ENCODE results near the gene PPP2R2D.

PPP2R2D gene

DNA sequence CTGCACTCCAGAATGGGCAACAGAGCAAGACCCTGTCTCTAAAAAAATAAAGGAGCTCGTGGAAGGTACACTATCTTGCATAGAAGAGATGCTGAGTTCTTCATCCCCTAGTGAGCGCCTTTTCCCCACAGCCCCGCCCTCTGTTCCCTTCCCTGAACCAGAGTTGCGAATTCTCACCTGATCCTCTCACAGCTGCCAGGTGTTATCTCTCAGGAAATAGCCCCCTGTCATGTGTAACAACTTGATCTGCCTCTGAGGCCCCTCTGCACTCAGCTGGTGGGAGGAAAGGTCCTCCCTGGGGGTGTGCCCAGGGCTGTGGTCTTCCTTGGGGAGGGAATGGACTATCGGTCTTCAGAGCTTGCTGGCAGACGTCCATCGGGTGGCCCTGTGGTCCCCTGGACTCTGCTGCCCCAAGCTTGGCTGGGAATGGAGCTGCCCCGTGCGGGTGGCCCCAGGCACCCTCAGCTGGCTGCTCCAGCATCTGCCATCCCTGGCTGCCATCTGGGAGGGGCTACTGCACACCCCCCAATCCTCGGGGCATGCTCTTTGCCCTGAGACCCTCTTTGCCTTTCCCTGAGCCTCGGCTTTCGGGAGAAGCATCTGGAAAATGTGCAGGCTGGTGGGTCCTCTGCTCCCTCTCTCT is 102.6 kb downstream of the PPP2R2D start:
- no peak for DNase-seq (ENCODE audit: extremely low spot score)
- CTCF ChIA-PET, result interaction anchor here (3.2 kb wide), 1 partner anchor 20 kb away, joined by 14 read pairs; no protein-coding TSS in a partner anchor
- POLR2A ChIA-PET, result no interaction called here
- no peak for TF ChIP-seq ZNF384 (IDR thresholded peaks at IDR 0.05)

GRCh38 chr10:132004052-132004451 is 103.2 kb downstream of the PPP2R2D start:
- POLR2A ChIA-PET, result interaction anchor here (0.7 kb wide), 1 partner anchor 43 kb away, joined by 3 read pairs; no protein-coding TSS in a partner anchor
- DNase-seq (ENCODE audit: extremely low spot score), result no peak
- CTCF ChIA-PET, result no interaction called here
- TF ChIP-seq L3MBTL2 (conservative IDR thresholded peaks at IDR 0.05), result no peak
- TF ChIP-seq ZNF384 (IDR thresholded peaks at IDR 0.05), result no peak

- ChIA-PET CTCF (no interaction called here), POLR2A (no interaction called here)
- DNase-seq (ENCODE audit: extremely low spot score), result no peak
- TF ChIP-seq ZNF384 (IDR thresholded peaks at IDR 0.05), result no peak
- TF ChIP-seq SUZ12 (IDR thresholded peaks at IDR 0.05), result no peak
- no peak for TF ChIP-seq FOXK2 (IDR thresholded peaks at IDR 0.05)
- no peak for TF ChIP-seq NFRKB (IDR thresholded peaks at IDR 0.05)
- TF ChIP-seq BHLHE40 (IDR thresholded peaks at IDR 0.05; ENCODE audit: borderline replicate concordance), result no peak
- no peak for TF ChIP-seq FOXA1 (IDR thresholded peaks at IDR 0.05)
- TF ChIP-seq LEF1 (IDR thresholded peaks at IDR 0.05; ENCODE audit: borderline replicate concordance), result no peak
- TF ChIP-seq, protein P1, sequence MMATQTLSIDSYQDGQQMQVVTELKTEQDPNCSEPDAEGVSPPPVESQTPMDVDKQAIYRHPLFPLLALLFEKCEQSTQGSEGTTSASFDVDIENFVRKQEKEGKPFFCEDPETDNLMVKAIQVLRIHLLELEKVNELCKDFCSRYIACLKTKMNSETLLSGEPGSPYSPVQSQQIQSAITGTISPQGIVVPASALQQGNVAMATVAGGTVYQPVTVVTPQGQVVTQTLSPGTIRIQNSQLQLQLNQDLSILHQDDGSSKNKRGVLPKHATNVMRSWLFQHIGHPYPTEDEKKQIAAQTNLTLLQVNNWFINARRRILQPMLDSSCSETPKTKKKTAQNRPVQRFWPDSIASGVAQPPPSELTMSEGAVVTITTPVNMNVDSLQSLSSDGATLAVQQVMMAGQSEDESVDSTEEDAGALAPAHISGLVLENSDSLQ (IDR thresholded peaks at IDR 0.05), result no peak
- no peak for TF ChIP-seq TARDBP (IDR thresholded peaks at IDR 0.05)
- no peak for TF ChIP-seq L3MBTL2 (conservative IDR thresholded peaks at IDR 0.05)
- TF ChIP-seq CTBP1 (IDR thresholded peaks at IDR 0.05; ENCODE audit: borderline replicate concordance), result no peak
Measured at GRCh38 chr10:132005147-132005546, 104.3 kb downstream of the PPP2R2D start.

DNA sequence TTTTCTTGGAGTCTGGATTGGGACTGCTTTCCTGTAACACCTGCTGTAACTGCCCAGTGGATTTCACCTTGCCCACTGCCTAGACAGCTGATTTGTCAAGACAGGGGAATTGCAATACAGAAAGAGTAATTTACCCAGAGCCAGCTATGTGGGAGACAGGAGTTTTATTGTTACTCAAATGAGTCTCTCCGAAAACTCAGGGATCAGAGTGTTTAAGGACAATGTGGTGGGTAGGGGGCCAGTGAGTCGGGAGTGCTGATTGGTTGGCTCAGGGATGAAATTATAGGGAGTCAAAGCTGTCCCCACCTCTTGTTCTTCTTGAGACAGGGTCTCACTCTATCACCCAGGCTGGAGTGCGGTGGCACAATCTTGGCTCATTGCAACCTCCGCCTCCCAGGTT is 106.2 kb downstream of the PPP2R2D start:
- POLR2A ChIA-PET, result no interaction called here
- DNase-seq (ENCODE audit: extremely low spot score), result no peak
- CTCF ChIA-PET, result no interaction called here
- TF ChIP-seq ZNF384 (IDR thresholded peaks at IDR 0.05) (no peak), FOXM1 (IDR thresholded peaks at IDR 0.05; ENCODE audit: borderline replicate concordance) (no peak), NFRKB (IDR thresholded peaks at IDR 0.05) (no peak), HDGF (IDR thresholded peaks at IDR 0.05; ENCODE audit: borderline replicate concordance) (no peak), CTBP1 (IDR thresholded peaks at IDR 0.05; ENCODE audit: borderline replicate concordance) (no peak), FOXK2 (IDR thresholded peaks at IDR 0.05) (no peak), ARNT (IDR thresholded peaks at IDR 0.05) (no peak), ELF4 (IDR thresholded peaks at IDR 0.05) (no peak), SUZ12 (IDR thresholded peaks at IDR 0.05) (no peak), L3MBTL2 (conservative IDR thresholded peaks at IDR 0.05) (no peak), LEF1 (IDR thresholded peaks at IDR 0.05; ENCODE audit: borderline replicate concordance) (no peak), BHLHE40 (IDR thresholded peaks at IDR 0.05; ENCODE audit: borderline replicate concordance) (no peak)
- TF ChIP-seq, protein P1 (IDR thresholded peaks at IDR 0.05), result no peak

GRCh38 chr10:132007681-132008080 is 106.9 kb downstream of the PPP2R2D start:
- no peak for TF ChIP-seq NFRKB (IDR thresholded peaks at IDR 0.05)
- no peak for TF ChIP-seq FOXK2 (IDR thresholded peaks at IDR 0.05)
- no peak for TF ChIP-seq FOXA1 (IDR thresholded peaks at IDR 0.05)
- no peak for TF ChIP-seq ZNF384 (IDR thresholded peaks at IDR 0.05)
- TF ChIP-seq SP1 (IDR thresholded peaks at IDR 0.05), result no peak
- no peak for TF ChIP-seq TARDBP (IDR thresholded peaks at IDR 0.05)
- TF ChIP-seq SUZ12 (IDR thresholded peaks at IDR 0.05), result no peak
- TF ChIP-seq, protein P1 (IDR thresholded peaks at IDR 0.05), result no peak
- TF ChIP-seq ELF4 (IDR thresholded peaks at IDR 0.05), result no peak
- ChIA-PET POLR2A (no interaction called here), CTCF (no interaction called here)
- no peak for DNase-seq (ENCODE audit: extremely low spot score)
